NCI-H2196 treated with DMSO at 0.1 percent for 48 hours (cell line): ENCODE results near the gene ARHGEF6.
A peak's percentile ranks its signal among the peaks of the same experiment; 100 is the strongest.

ENCODE experiments used
- DNase-seq: peaks from one replicate; lab custom pipeline; 2025; ENCODE audit not compliant: unreplicated experiment; lab: John Stamatoyannopoulos, UW

ARHGEF6 gene

GRCh38 chrX:136747003-136747986 lies 33.4 kb downstream of the ARHGEF6 start:
- DNase-seq = no peak

- no peak for DNase-seq
Measured at GRCh38 chrX:136745215-136746173, 35.2 kb downstream of the ARHGEF6 start.

GRCh38 chrX:136742721-136743379 lies 37.9 kb downstream of the ARHGEF6 start:
- DNase-seq = no peak

- DNase-seq = no peak
Measured at GRCh38 chrX:136738049-136738729, 42.5 kb downstream of the ARHGEF6 start.

- no peak for DNase-seq
Measured at GRCh38 chrX:136736690-136737089, 44.0 kb downstream of the ARHGEF6 start.

- DNase-seq = no peak
Measured at GRCh38 chrX:136735601-136736000, 45.1 kb downstream of the ARHGEF6 start.

- no peak for DNase-seq
Measured at GRCh38 chrX:136733613-136734012, 47.1 kb downstream of the ARHGEF6 start.

GRCh38 chrX:136731798-136732197 lies 48.9 kb downstream of the ARHGEF6 start:
- no peak for DNase-seq

- DNase-seq = no peak
Measured at GRCh38 chrX:136731207-136731782, 49.4 kb downstream of the ARHGEF6 start.

- DNase-seq = no peak
Measured at GRCh38 chrX:136728393-136728792, 52.3 kb downstream of the ARHGEF6 start.

- no peak for DNase-seq
Measured at GRCh38 chrX:136725441-136726104, 55.2 kb downstream of the ARHGEF6 start.

- DNase-seq = no peak
Measured at GRCh38 chrX:136718091-136718490, 62.6 kb downstream of the ARHGEF6 start.

- DNase-seq = no peak
Measured at GRCh38 chrX:136714626-136715599, 65.8 kb downstream of the ARHGEF6 start.

- DNase-seq = no peak
Measured at GRCh38 chrX:136712650-136713310, 68.0 kb downstream of the ARHGEF6 start.

- peak; percentile 7 for DNase-seq
Measured at GRCh38 chrX:136711147-136711546, 69.6 kb downstream of the ARHGEF6 start.

GRCh38 chrX:136710325-136710951 lies 70.3 kb downstream of the ARHGEF6 start:
- DNase-seq = no peak

- no peak for DNase-seq
Measured at GRCh38 chrX:136708348-136708747, 72.4 kb downstream of the ARHGEF6 start.
